HG02870 (cell line): ENCODE measurements around the gene P3H2.

Experiments
- ATAC-seq: cut with Tn5 transposase; IDR thresholded peaks from one replicate; pipeline ENCODE4 v1.9.1; 2021; ENCODE audit warnings: mild to moderate bottlenecking, moderate library complexity; ENCODE audit not compliant: unreplicated experiment

The P3H2 gene

DNA sequence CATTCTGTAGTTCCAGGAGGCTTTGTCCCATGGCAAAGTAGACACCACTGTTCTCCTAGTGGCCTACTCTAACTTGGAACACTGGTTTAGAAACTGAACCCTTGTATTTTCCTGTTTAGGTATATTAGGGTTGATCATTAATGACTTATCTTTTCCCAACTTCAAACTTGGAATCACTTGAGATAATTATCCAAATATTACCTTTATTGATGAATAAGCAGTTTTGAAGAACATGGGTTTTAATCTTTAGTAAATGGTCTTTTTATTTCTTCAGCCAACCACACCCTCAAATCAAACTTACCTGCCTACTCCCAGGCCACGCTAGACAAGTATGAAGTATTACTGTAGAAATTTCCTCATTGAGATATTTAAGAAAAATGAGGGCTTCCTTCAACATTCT lies 6.5 kb upstream of the P3H2 start:
- no peak for ATAC-seq

- no peak for ATAC-seq
Observed at GRCh38 chr3:190125436-190126068, 4.9 kb upstream of the P3H2 start.

GRCh38 chr3:190124067-190124466 lies 3.4 kb upstream of the P3H2 start:
- ATAC-seq, result no peak

DNA sequence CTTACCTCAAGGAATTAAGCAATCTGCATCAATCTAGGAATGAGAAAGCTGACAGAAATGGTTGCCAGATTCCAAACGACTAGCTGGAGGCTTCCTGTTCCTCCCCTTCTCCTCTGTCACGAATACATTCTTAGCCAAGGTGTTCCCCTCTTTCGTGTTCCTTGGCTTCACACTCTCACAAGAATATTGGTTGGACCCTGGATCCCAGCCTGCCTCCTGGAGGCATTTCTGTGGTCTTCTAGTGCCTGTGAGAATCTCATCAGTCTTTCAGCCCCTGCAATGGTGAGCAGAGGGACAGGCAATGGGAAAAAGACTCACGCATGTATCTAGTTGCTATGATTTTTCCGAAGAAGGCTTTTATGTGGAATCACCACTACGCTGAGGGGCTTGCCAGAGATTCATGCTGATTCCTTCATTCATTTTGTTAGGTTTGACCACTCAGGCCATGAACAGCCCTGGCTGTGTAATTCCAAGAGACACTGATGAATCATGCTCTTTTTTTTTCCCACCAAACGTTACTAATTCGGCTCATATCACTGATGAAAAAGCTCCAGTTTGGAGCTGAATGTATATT lies 1.6 kb upstream of the P3H2 start:
- ATAC-seq, result no peak

- ATAC-seq, result no peak
Observed at GRCh38 chr3:190121383-190121782, 686 bp upstream of the P3H2 start.

DNA sequence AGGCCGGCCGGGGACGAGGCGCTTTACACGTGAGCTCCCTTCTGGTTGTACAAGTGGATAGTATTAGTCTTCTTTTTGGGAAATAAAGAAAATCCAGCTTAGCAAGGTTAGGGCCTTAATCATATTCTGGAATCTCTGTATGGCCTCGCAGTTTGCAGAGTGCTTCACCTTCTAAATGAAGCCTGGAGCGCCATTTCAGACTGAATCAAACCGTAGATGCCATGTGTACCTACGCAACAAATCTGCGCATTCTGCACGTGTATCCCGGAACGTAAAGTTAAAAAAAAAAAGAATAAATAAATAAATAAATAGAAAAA lies 322 bp upstream of the P3H2 start:
- no peak for ATAC-seq

- peak; percentile 31 for ATAC-seq
Observed at GRCh38 chr3:190119461-190120268, 1.0 kb downstream of the P3H2 start.

- no peak for ATAC-seq
Observed at GRCh38 chr3:190118438-190118837, 2.3 kb downstream of the P3H2 start.

GRCh38 chr3:190117981-190118380 lies 2.7 kb downstream of the P3H2 start:
- no peak for ATAC-seq

DNA sequence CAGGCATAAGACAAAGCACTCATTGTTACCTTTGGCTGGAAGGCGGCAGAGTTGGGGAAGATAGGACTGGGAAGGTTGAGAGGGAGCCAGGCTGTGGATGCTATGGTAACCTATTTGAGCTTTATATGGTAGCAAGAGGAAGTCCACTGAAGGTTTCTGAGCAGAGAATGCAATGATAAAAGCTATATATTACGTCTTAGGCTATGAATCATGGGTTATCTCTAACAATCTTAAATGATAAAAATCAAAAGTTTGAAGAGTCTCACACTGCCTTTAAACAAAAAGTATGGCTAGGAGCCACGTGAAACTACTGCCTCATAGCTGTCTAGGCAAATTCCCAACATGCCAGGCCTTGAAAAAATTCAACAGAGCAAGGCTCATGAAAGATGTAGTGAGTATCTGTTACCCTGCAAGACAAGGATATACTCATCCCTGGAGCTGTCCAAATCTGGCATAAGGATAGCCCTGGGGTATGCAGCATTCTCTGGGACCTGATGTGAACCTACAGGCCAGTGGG lies 4.1 kb downstream of the P3H2 start:
- ATAC-seq, result no peak

DNA sequence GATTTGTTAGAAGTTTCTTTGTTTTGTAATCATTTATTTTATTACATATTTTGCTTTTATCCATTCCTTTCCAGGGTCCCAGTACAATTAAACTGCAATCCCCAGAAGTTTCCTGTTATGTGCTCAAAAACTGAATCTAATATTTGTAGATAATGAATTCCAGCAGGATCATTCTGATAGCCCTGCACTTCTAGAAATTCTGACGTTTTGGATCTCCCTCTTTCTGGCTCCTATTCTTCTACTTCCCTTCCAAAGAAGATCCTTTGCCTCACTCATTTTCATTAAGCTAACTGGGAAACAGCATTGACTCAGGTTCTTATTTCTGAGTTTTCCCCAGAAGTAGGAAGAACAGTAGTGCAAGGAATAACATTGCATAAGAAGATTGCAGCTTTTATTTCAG lies 9.9 kb downstream of the P3H2 start:
- no peak for ATAC-seq

- no peak for ATAC-seq
Observed at GRCh38 chr3:190109441-190109840, 11.3 kb downstream of the P3H2 start.

DNA sequence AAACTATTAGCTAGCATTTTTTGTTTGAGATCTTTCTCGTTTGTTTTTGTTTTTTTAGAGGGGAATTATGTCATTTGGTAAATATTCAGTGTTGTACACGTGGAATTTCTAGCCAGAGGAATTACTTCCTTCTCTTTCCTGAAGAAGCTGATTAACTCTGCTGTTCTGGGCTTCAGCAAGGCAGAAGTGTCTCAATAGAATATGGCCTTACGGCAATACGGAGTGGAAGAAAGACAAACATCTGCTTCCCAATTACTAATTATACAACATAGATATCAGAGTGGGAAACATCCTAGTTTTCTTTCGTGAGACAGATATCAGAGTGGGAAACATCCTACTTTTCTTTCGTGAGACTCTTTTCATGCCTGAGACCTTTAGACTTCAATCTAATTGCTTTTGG lies 11.9 kb downstream of the P3H2 start:
- ATAC-seq, result no peak

DNA sequence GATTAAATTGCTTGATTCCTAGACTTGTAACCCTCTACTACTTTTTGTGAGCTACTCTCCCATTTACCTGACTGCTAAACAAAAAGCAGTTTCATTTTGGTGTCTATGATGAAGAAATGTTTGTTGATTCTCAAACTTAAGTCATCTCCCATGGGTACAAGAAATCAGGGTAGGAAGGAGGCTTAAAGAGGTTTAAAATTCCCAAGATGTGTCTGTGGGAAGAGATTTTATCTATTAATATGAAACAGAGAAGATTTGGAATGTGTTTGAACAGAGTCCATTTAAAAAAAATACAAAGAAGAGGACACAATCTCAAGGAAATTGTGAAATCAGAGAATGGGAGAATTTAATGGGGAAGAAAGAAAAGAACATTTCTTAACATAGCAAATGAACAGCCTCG lies 14.8 kb downstream of the P3H2 start:
- ATAC-seq, result no peak

DNA sequence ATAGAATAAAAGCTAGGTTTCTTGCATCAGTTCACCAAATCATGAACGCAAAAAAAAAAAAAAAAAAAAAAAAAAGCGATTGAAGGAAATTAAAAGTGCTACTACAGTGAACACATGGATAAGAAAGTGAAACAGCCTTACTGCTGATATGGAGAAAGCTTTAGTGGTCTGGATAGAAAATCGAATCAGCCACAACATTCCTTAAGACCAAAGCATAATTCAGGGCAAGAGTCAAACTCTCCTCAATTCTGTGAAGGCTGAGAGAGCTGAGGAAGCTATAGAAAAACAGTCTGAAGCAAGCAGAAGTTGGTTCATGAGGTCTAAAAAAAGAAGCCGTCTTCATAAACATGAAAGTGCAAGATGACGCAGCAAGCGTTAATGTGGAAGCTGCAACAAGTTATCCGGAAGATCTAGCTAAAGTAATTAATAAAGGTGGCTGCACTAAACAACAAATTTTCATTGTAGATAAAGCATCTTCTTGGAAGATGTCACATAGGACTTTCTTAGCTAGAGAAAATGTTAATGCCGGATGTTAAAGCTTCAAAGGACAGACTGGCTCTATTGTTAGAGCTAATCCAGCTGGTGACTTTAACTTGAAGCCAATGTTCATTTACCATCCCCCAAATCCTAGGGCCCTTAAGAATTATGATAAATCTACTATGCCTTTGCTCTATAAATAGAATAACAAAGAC lies 19.2 kb downstream of the P3H2 start:
- peak; percentile 51 for ATAC-seq

GRCh38 chr3:190099099-190099498 lies 21.6 kb downstream of the P3H2 start:
- ATAC-seq, result no peak

DNA sequence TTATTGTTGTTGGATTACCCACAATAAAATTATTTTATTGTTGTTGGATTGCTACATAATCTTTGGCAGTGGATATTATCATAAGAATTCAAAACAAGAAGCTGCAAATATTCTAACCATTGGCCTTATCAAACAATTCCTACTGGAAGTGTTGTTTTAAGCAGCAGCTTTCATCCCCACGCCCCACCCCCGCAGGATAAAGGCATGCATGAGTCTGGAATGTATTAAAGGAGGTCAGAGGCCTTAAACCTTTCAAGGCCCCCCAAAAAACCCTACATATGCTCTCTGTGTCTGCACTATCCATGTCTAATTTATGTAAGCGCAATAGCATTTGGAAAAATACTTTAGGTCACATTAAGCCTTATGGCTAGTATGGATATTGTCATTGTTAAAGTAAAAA lies 23.1 kb downstream of the P3H2 start:
- no peak for ATAC-seq

DNA sequence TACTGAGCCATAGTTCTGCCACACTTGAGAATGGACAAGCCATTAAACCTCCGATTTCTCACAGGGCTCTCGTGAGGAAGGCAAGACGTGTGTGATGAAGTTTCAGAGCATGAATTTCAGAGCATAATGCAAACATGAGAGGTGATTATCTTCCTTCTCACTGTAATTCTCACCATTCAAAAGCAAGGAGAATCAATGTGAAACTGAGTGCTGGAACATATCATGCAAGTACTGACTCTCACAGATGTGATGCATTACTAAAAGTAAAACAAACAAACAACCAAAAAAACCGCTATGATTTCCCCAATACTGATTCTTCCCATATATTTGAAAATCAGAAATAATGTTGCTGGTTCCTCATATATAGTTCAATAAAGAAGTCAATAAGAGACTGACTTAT lies 23.7 kb downstream of the P3H2 start:
- ATAC-seq, result no peak

DNA sequence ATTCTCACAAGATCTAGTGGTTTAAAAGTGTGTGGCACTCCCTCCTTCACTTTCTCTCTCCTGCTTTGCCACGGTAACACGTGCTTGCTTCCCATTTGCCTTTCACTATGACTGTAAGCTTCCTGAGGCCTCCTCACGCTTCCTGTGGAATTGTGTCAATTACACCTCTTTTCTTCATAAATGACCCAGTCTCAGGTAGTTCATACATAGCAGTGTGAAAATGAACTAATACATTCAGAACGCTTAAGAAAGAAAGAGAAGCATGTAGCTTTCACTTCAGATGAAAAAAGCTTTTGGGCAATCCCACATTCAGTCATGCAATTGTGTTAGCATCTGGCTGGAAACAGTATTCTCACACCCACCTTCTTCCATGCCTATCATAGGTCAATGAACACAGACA lies 24.4 kb downstream of the P3H2 start:
- ATAC-seq, result peak; percentile 58

- ATAC-seq, result no peak
Observed at GRCh38 chr3:190094160-190094718, 26.5 kb downstream of the P3H2 start.

- no peak for ATAC-seq
Observed at GRCh38 chr3:190092250-190092649, 28.4 kb downstream of the P3H2 start.
